GM19372 (cell line): ENCODE measurements around the gene PPP3CA.

ENCODE experiments used
- ATAC-seq: cut with Tn5 transposase; IDR thresholded peaks from one replicate; pipeline ENCODE4 v1.9.1; 2021; ENCODE audit warnings: mild to moderate bottlenecking, low read depth, moderate library complexity; ENCODE audit not compliant: unreplicated experiment

PPP3CA gene

DNA sequence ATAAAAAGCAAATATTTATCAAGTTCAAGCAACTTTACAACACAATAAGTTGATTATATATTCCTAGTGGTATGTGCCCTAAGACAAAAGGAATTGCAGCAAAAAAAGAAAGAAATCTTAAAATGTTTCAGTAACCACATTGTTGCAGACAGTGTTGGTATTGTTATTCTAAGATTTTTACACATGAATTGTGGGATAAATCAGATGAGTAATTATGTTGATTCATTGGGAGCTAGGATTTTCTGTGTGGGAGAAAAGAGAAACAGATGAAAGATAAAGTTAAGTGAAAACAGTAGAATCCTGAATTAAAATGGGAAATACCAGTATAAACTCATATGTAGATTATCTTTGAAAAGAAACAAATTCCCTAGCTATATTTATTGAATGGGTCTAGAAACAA lies 362.4 kb downstream of the PPP3CA start:
- no peak for ATAC-seq

DNA sequence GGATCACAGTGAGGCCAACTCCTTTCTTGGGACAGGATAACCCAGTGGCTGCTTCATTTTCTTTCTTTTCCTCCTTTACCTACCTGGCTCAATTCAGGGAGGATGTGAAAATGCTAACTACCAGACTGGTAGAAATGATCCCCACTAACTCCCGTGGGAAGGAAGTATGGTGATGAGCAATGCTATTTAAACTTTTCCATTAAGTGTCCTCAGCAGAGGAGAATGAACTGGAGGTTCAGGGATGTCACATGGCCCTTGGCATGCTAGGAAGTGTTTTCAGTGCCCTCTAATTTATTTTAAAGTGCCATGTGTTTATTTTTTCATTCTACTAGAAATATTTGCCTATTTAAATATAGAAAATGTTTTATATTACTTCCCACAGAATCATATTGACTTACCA lies 363.9 kb downstream of the PPP3CA start:
- no peak for ATAC-seq

DNA sequence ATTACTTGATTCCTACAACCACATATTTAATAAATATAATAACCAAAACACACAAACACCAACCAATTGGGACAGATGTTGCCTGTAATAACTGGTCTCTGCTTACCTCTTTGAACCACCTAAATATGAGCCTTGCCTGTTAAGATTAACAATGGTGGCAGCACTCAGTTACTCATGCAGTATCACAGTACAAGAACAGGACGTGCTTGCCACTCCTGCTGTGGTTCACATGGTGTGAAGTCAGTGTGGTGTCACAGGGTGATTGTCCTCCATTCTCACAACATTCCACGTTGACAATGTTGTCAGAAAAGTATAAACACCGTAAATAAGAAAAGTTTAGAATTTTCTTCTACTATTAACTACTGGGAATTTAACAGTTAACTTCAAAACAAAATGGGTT lies 365.0 kb downstream of the PPP3CA start:
- ATAC-seq: no peak

DNA sequence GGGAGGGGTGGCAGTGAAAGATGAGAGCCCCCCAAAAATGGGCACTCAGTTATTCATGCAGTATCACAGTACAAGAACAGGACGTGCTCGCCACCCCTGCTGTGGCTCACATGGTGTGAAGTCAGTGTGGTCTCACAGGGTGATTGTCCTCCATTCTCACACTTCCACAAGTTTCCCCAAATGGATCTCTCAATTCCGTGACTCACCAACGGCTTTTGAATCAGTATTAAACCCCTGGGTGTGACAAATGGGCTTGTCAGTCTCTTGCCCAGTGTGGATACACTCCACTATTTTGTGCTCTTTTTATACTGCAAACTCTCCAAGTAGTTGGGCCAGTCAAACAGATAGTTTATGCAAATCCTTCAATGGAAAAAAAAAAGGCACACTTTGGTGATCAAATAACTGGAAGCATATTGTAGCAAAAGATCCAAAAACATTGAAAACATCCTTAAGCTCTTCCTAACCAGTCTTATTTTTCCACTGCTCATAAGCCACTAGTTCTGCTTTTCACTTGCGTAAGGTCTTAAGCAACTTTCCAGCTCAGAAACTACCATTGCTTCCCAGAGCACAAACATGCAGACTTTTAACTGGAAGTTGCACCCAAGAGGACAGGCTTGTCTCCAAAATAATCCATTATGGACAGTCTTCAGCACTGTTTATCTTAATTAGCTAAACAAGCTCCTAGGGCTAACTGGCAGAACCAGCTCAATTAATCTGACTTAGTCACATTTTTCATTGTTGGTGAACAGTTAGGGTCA lies 365.7 kb downstream of the PPP3CA start:
- no peak for ATAC-seq

DNA sequence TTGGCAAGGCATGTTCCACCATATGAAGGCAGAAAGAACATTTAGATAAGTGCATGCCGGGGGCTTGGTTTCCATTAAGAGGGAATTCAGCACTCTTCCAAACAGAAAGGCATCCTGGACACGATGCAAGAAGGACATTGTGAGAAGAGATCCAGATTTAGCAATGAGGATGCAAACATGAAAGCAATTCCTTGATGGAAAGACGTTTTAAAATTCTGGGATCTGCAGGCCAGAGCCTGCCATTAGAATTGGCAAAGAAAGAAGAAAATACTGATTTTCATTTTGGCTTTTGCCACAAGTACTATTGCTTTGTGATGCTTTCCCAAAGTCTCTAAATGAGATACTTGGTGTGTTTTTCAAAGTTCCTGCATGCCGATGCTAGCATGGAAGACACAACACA lies 367.6 kb downstream of the PPP3CA start:
- no peak for ATAC-seq

DNA sequence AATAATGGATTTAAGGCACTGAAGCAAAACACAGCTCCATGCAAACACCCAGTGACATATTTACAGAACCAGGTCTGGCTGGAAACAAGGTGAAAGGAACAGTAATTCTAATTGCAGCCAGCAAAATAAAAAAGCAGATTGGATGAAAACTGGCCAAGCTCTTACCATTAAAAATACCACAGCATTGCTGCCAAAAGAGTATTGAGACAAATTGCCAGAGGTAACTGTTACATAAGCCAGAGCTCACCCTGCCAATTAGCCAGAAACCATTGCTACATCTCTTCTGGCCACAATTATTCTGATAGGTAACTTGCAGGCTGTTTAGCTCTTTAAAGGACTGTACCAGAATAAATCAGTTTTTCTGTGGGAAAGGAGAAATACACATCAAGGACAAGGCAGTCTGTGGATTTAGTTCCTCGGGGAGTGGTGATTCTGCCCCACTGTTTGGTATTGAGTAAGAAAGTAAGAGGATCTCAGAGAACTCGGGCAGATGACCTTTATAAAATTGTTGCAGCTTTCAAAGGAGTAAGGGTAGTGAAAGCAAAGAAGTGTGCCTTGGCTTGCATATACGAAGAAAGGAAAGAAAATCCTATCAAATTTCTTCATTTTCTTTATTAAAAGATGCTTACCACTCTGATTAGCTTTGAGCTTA lies 369.5 kb downstream of the PPP3CA start:
- ATAC-seq: no peak

DNA sequence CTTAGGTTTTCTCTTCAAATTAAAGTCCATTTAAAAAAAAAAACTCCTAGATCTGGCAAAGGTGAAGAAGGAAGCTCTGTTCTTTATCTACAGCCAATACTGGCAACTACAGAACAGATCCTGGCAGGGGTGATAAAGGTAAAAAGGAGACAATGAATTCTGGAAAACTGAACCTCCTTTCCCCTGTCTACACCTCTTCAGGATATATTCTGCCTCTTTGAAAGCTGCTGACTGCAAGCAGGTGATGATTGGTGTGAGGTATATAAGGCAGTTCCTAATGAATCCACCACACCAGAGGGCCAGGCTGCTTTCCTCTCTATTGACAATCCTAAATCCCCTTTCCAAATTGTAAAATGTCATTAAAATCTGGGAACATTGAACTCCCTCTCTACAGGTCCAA lies 370.1 kb downstream of the PPP3CA start:
- ATAC-seq: no peak
